ENCODE measurements around the gene LRRC37B. TPM values are rescaled to one million over a fixed set of nuclear protein-coding genes. Genes with fewer than 3 reads are reported as not detected.

Gene LRRC37B
- total and polyA plus RNA-seq, 9 donors: 12.1 to 23.8 (median 19.2) TPM

- H3K27ac ChIP-seq: no peak overlapping the region
- intact Hi-C loops (cut with DNase I): no loop called here
- H3K27me3 ChIP-seq: no peaks in the 10 kb centered on the region
- H3K4me3 ChIP-seq: no peak overlapping the region
- DNase-seq: no peak
- no peak for TF ChIP-seq EP300 (IDR thresholded peaks at IDR 0.05)
- no peak for TF ChIP-seq CTCF (IDR thresholded peaks at IDR 0.05)
- no peak for TF ChIP-seq POLR2A (IDR thresholded peaks at IDR 0.05)
- no peaks in the 10 kb centered on the region for H3K4me1 ChIP-seq (ENCODE audit: insufficient read depth)
- no peaks in the 10 kb centered on the region for H3K9me3 ChIP-seq
- WGBS, 3 donors: 88 to 93% (median 92%) methylated on average over 6 of the region's 6 CpGs
- no peaks in the 10 kb centered on the region for H3K36me3 ChIP-seq
These were observed 10.2 kb upstream of the LRRC37B start for GRCh38 chr17:31997005-31997404.

- TF ChIP-seq CTCF (IDR thresholded peaks at IDR 0.05) (no peak), POLR2A (IDR thresholded peaks at IDR 0.05) (no peak), EP300 (IDR thresholded peaks at IDR 0.05) (no peak)
- Histone ChIP-seq H3K27me3 (no peaks in the 10 kb centered on the region), H3K36me3 (no peaks in the 10 kb centered on the region), H3K9me3 (no peaks in the 10 kb centered on the region), H3K4me3 (peak overlapping the region; percentile 75), H3K4me1 (ENCODE audit: insufficient read depth) (peaks cover 2% of the 10 kb centered on the region), H3K27ac (peak overlapping the region; percentile 87 to 90)
- intact Hi-C loops (cut with DNase I): no loop called here
- peak in 3 of 5 donors; percentile 26 to 36 (median 34) for DNase-seq
- WGBS, 3 donors: 0 to 1% (median 0%) methylated on average over 37 to 80 of the region's 80 CpGs
These were observed 498 bp downstream of the LRRC37B start for GRCh38 chr17:32007463-32008298.

DNA sequence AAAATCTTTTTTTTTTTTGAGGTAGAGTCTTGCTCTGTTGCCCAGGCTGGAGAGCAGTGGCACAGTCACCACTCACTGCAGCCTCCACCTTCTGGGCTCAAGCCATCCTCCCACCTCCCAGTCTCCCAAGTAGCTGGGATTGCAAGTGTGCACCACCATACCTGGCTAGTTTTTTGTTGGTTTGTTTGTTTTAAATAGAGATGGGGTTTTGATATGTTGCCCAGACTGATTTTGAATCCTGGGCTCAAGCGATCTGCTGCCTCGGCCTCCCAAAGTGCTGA lies 2.0 kb downstream of the LRRC37B start:
- WGBS, 3 donors: 89 to 98% (median 96%) methylated on average over 2 of the region's 2 CpGs
- Histone ChIP-seq H3K27ac (no peak overlapping the region), H3K4me1 (ENCODE audit: insufficient read depth) (peaks cover 2% of the 10 kb centered on the region), H3K27me3 (no peaks in the 10 kb centered on the region), H3K4me3 (peak overlapping the region; percentile 75), H3K36me3 (no peaks in the 10 kb centered on the region), H3K9me3 (no peaks in the 10 kb centered on the region)
- DNase-seq: no peak
- TF ChIP-seq POLR2A (IDR thresholded peaks at IDR 0.05): no peak
- no peak for TF ChIP-seq CTCF (IDR thresholded peaks at IDR 0.05)
- TF ChIP-seq EP300 (IDR thresholded peaks at IDR 0.05): no peak
- intact Hi-C loops (cut with DNase I): no loop called here

DNA sequence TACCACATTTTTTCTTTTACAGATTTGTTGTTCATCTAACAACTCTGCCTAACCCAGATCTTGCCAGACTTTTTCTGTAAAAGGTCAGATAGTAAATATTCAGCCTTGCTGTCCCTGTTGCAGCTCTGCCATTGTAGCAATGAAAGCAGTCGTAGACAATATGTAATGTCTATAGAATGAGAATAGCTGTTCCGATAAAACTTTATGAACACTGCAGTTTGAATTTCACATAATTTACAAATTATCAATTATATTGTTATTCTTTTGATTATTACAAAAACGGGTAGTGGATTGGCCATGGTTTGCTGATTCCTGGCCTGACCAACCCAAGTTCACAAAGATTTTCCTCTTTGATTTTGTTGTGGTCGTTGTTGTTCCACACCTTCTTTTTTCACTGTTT lies 2.9 kb downstream of the LRRC37B start:
- H3K9me3 ChIP-seq: no peaks in the 10 kb centered on the region
- H3K4me1 ChIP-seq (ENCODE audit: insufficient read depth): peaks cover 2% of the 10 kb centered on the region
- no peaks in the 10 kb centered on the region for H3K36me3 ChIP-seq
- 83 to 86% (median 84%) methylated on average over 4 of the region's 4 CpGs for WGBS, 3 donors
- no peaks in the 10 kb centered on the region for H3K27me3 ChIP-seq
- H3K4me3 ChIP-seq: no peak overlapping the region
- no peak for TF ChIP-seq EP300 (IDR thresholded peaks at IDR 0.05)
- no peak for TF ChIP-seq POLR2A (IDR thresholded peaks at IDR 0.05)
- no peak for TF ChIP-seq CTCF (IDR thresholded peaks at IDR 0.05)
- intact Hi-C loops (cut with DNase I): no loop called here
- DNase-seq: no peak
- no peak overlapping the region for H3K27ac ChIP-seq

Data from ovary (tissue), 9 donors.